Astrocyte (in vitro differentiated cells and primary cell): Measurements from ENCODE around the gene NRG3. TPM values are rescaled to one million over a fixed set of nuclear protein-coding genes. Genes with fewer than 3 reads are reported as not detected.

Experiments
- DNase-seq: peaks from one replicate; pipeline ENCODE4 v3.0.0-alpha.2; 2010; ENCODE audit warnings: low read depth
- FAIRE-seq: peaks from 2 replicates; lab custom pipeline; 2011; peaks lifted over from hg19 to GRCh38; lab: Jason Lieb, UNC
- H2AFZ ChIP-seq: 2 replicates; pipeline ENCODE4 v1.6.0; 2012; ENCODE audit warnings: low read depth, low read length, inconsistent platforms
- H3K27ac ChIP-seq: 2 replicates; pipeline ENCODE4 v1.5.1; 2011; ENCODE audit warnings: low read depth, low read length, inconsistent platforms
- H3K27me3 ChIP-seq: 2 replicates; pipeline ENCODE4 v1.6.0; 2011; ENCODE audit warnings: low read length, inconsistent platforms; ENCODE audit not compliant: insufficient read depth
- H3K36me3 ChIP-seq: 2 replicates; pipeline ENCODE4 v1.5.1; 2011; ENCODE audit warnings: low read length, inconsistent platforms; ENCODE audit not compliant: insufficient read depth
- H3K4me1 ChIP-seq: 2 replicates; pipeline ENCODE4 v1.5.1; 2011; ENCODE audit warnings: low read length, inconsistent platforms; ENCODE audit not compliant: insufficient read depth
- H3K4me2 ChIP-seq: 2 replicates; pipeline ENCODE4 v1.6.0; 2012; ENCODE audit warnings: low read length, inconsistent platforms
- H3K4me3 ChIP-seq: 2 replicates; pipeline ENCODE4 v1.5.1; 2011; ENCODE audit warnings: low read depth, mild to moderate bottlenecking, low read length, inconsistent platforms; ENCODE audit not compliant: insufficient read depth
- H3K79me2 ChIP-seq: 2 replicates; pipeline ENCODE4 v1.6.0; 2012; ENCODE audit warnings: mild to moderate bottlenecking, low read length, inconsistent platforms; ENCODE audit not compliant: insufficient read depth
- H3K9ac ChIP-seq: 2 replicates; pipeline ENCODE4 v1.6.0; 2012; ENCODE audit warnings: mild to moderate bottlenecking, low read length, inconsistent platforms
- H3K9me3 ChIP-seq: 2 replicates; pipeline ENCODE4 v1.5.1; 2012; ENCODE audit warnings: low read depth, mild to moderate bottlenecking, low read length, inconsistent platforms; ENCODE audit not compliant: insufficient read depth
- H4K20me1 ChIP-seq: 2 replicates; pipeline ENCODE4 v1.6.0; 2012; ENCODE audit warnings: low read length, inconsistent platforms; ENCODE audit not compliant: insufficient read depth
- H3K27ac Mint-ChIP-seq: one replicate; pipeline ENCODE4 v1.8.0; 2021; ENCODE audit warnings: mild to moderate bottlenecking, mixed read lengths; ENCODE audit not compliant: unreplicated experiment
- H3K27me3 Mint-ChIP-seq: one replicate; pipeline ENCODE4 v1.8.0; 2021; ENCODE audit warnings: low read depth, mixed read lengths; ENCODE audit not compliant: unreplicated experiment
- H3K36me3 Mint-ChIP-seq: one replicate; pipeline ENCODE4 v1.8.0; 2021; ENCODE audit warnings: low read depth, mixed read lengths; ENCODE audit not compliant: unreplicated experiment
- H3K4me1 Mint-ChIP-seq: one replicate; pipeline ENCODE4 v1.8.0; 2021; ENCODE audit warnings: low read depth, mixed read lengths; ENCODE audit not compliant: unreplicated experiment
- H3K4me3 Mint-ChIP-seq: one replicate; pipeline ENCODE4 v1.8.0; 2021; ENCODE audit warnings: mild to moderate bottlenecking, moderate library complexity, mixed read lengths; ENCODE audit not compliant: unreplicated experiment
- H3K9me3 Mint-ChIP-seq: one replicate; pipeline ENCODE4 v1.8.0; 2021; ENCODE audit warnings: mild to moderate bottlenecking, mixed read lengths; ENCODE audit not compliant: unreplicated experiment
- EZH2 ChIP-seq: IDR thresholded peaks from 2 replicates; pipeline ENCODE4 v1.6.1; 2012; ENCODE audit warnings: mild to moderate bottlenecking, low read length, inconsistent platforms; ENCODE audit not compliant: insufficient read depth
- total RNA-seq: library from RNA; stranded (reverse); gene quantifications from 2 replicates; pipeline ENCODE4 v1.2.1, GENCODE V29; 2021
- TF ChIP-seq, protein P1 (sequence below): IDR thresholded peaks from 2 replicates; pipeline ENCODE4 v1.5.1; 2011; ENCODE audit warnings: low read depth, mild to moderate bottlenecking, inconsistent platforms, low read length, moderate library complexity; ENCODE audit not compliant: insufficient read depth

NRG3 gene
- total RNA-seq, 1 donor from 2014 or later, result 2.1 TPM

DNA sequence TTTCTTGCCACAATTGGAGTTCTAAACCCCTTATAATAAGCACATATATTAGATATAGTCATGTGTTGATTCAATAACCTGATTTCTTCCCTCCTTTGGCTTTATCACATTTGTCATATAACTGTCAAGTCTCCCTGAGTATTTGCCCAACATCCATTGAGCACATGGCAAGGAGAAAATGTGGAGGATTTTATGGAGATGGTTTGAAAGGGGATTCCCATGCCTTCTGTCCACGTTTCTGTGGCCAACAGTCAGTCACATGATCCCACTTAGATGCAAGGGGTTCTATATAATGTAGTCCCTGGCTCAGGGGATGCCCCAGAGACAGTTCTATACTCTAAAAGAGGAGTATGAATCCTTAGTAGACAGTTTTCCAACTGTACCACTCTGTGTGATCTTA, 577.7 kb downstream of the NRG3 start:
- no peaks in the 10 kb centered on the region for H3K4me1 ChIP-seq
- TF ChIP-seq EZH2, result no peak
- TF ChIP-seq, protein P1, sequence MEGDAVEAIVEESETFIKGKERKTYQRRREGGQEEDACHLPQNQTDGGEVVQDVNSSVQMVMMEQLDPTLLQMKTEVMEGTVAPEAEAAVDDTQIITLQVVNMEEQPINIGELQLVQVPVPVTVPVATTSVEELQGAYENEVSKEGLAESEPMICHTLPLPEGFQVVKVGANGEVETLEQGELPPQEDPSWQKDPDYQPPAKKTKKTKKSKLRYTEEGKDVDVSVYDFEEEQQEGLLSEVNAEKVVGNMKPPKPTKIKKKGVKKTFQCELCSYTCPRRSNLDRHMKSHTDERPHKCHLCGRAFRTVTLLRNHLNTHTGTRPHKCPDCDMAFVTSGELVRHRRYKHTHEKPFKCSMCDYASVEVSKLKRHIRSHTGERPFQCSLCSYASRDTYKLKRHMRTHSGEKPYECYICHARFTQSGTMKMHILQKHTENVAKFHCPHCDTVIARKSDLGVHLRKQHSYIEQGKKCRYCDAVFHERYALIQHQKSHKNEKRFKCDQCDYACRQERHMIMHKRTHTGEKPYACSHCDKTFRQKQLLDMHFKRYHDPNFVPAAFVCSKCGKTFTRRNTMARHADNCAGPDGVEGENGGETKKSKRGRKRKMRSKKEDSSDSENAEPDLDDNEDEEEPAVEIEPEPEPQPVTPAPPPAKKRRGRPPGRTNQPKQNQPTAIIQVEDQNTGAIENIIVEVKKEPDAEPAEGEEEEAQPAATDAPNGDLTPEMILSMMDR, result no peak
- no peak overlapping the region for H3K27ac ChIP-seq
- H3K27me3 ChIP-seq, result no peaks in the 10 kb centered on the region
- DNase-seq (no peak), FAIRE-seq (no peak)
- H3K4me3 ChIP-seq, result no peak overlapping the region
- H3K79me2 ChIP-seq, result no peaks in the 10 kb centered on the region
- H3K9ac ChIP-seq, result no peak overlapping the region
- Mint-ChIP-seq H3K27me3 (no peaks in the 10 kb centered on the region), H3K4me3 (no peak overlapping the region), H3K27ac (no peak overlapping the region), H3K9me3 (no peaks in the 10 kb centered on the region), H3K36me3 (no peaks in the 10 kb centered on the region), H3K4me1 (no peaks in the 10 kb centered on the region)
- no peaks in the 10 kb centered on the region for H3K9me3 ChIP-seq
- no peak overlapping the region for H3K4me2 ChIP-seq
- no peaks in the 10 kb centered on the region for H4K20me1 ChIP-seq
- no peak overlapping the region for H2AFZ ChIP-seq
- no peaks in the 10 kb centered on the region for H3K36me3 ChIP-seq

- no peak overlapping the region for H3K27ac ChIP-seq
- no peaks in the 10 kb centered on the region for H3K79me2 ChIP-seq
- FAIRE-seq, result no peak
- H3K4me1 ChIP-seq, result no peaks in the 10 kb centered on the region
- no peak overlapping the region for H3K9ac ChIP-seq
- Mint-ChIP-seq H3K36me3 (no peaks in the 10 kb centered on the region), H3K4me1 (no peaks in the 10 kb centered on the region), H3K9me3 (no peaks in the 10 kb centered on the region), H3K4me3 (no peak overlapping the region), H3K27ac (no peak overlapping the region), H3K27me3 (no peaks in the 10 kb centered on the region)
- no peak overlapping the region for H3K4me3 ChIP-seq
- no peaks in the 10 kb centered on the region for H3K9me3 ChIP-seq
- no peak overlapping the region for H3K4me2 ChIP-seq
- TF ChIP-seq, protein P1, result no peak
- TF ChIP-seq EZH2, result no peak
- no peaks in the 10 kb centered on the region for H3K36me3 ChIP-seq
- no peaks in the 10 kb centered on the region for H4K20me1 ChIP-seq
- no peaks in the 10 kb centered on the region for H3K27me3 ChIP-seq
- DNase-seq, result no peak
- H2AFZ ChIP-seq, result no peak overlapping the region
Observed at GRCh38 chr10:82453678-82454293, 578.8 kb downstream of the NRG3 start.

- no peak overlapping the region for H2AFZ ChIP-seq
Observed at GRCh38 chr10:82462910-82463551, 588.0 kb downstream of the NRG3 start.

More at GRCh38 chr10:82462910-82463551, 588.0 kb downstream of the NRG3 start:
- H3K9me3 Mint-ChIP-seq, result no peaks in the 10 kb centered on the region
- Histone ChIP-seq H3K4me1 (no peaks in the 10 kb centered on the region), H3K27me3 (no peaks in the 10 kb centered on the region), H3K4me3 (no peak overlapping the region), H3K4me2 (no peak overlapping the region), H3K27ac (no peak overlapping the region), H3K36me3 (no peaks in the 10 kb centered on the region), H4K20me1 (no peaks in the 10 kb centered on the region), H3K79me2 (no peaks in the 10 kb centered on the region), H3K9ac (no peak overlapping the region), H3K9me3 (no peaks in the 10 kb centered on the region)
- TF ChIP-seq, protein P1, result no peak
- no peak for TF ChIP-seq EZH2
- FAIRE-seq, result no peak
- no peaks in the 10 kb centered on the region for H3K27me3 Mint-ChIP-seq
- H3K4me3 Mint-ChIP-seq, result no peak overlapping the region
- H3K4me1 Mint-ChIP-seq, result no peaks in the 10 kb centered on the region
- DNase-seq, result no peak
- H3K27ac Mint-ChIP-seq, result no peak overlapping the region
- peaks cover 1% of the 10 kb centered on the region for H3K36me3 Mint-ChIP-seq
